ENCODE data around the gene OTUD4. TPM values are rescaled to one million over a fixed set of nuclear protein-coding genes. Genes with fewer than 3 reads are reported as not detected.

Gene OTUD4
- total and polyA plus RNA-seq, 4 donors = 5.3 to 27.5 (median 11.6) TPM

DNA sequence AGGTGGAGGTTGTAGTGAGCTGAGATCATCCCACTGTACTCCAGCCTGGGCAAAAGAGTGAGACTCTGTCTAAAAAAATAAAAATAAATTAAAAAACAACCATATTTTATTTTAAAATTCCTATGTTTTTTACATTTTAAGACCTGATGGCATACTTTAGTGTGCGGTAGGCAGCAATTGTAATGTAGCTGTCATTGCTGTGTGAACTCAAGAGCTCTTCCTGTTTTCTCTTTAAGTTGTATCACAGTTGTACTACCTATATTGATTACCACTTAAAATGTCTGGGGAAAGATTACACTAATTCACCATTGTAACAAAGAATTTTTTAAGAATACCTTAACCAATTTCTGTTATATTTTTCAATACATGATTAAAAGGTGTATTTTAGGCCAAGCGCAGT lies 55.0 kb downstream of the OTUD4 start:
- Histone ChIP-seq H3K9me3 (ENCODE audit: control insufficient read depth in 4 of 4, low read length in 3 of 4) (no peaks in the 10 kb centered on the region), H3K9ac (ENCODE audit: low read depth in 1 of 2, low read length in 2 of 2) (no peak overlapping the region), H3K4me3 (ENCODE audit: low read depth in 1 of 3, low read length in 3 of 3) (no peak overlapping the region), H3K4me1 (ENCODE audit: control insufficient read depth in 4 of 4, insufficient read depth in 4 of 4, low read length in 3 of 4) (no peaks in the 10 kb centered on the region), H3K27ac (ENCODE audit: low read depth in 1 of 2, low read length in 2 of 2) (no peak overlapping the region), H3K36me3 (ENCODE audit: control insufficient read depth in 4 of 4, insufficient read depth in 3 of 4, low read depth in 1 of 4, low read length in 3 of 4) (peaks cover 7 to 62% (median 49%) of the 10 kb centered on the region in 4 donors), H3K27me3 (ENCODE audit: control insufficient read depth in 4 of 4, insufficient read depth in 4 of 4, low read length in 3 of 4) (no peaks in the 10 kb centered on the region)
- DNase-seq (ENCODE audit: low spot score) = no peak
- TF ChIP-seq RAD21 (IDR thresholded peaks at IDR 0.05) (no peak), RXRA (IDR thresholded peaks at IDR 0.05) (no peak), HNF4G (IDR thresholded peaks at IDR 0.05) (no peak), NR2F2 (IDR thresholded peaks at IDR 0.05) (no peak), FOXA1 (IDR thresholded peaks at IDR 0.05) (no peak), SP1 (IDR thresholded peaks at IDR 0.05) (no peak)
- TF ChIP-seq, protein P1, sequence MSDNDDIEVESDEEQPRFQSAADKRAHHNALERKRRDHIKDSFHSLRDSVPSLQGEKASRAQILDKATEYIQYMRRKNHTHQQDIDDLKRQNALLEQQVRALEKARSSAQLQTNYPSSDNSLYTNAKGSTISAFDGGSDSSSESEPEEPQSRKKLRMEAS (IDR thresholded peaks at IDR 0.05) = no peak
- TF ChIP-seq, protein P2, sequence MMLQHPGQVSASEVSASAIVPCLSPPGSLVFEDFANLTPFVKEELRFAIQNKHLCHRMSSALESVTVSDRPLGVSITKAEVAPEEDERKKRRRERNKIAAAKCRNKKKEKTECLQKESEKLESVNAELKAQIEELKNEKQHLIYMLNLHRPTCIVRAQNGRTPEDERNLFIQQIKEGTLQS (IDR thresholded peaks at IDR 0.05) = no peak
- WGBS = 98% methylated on average over 2 of the region's 2 CpGs

DNA sequence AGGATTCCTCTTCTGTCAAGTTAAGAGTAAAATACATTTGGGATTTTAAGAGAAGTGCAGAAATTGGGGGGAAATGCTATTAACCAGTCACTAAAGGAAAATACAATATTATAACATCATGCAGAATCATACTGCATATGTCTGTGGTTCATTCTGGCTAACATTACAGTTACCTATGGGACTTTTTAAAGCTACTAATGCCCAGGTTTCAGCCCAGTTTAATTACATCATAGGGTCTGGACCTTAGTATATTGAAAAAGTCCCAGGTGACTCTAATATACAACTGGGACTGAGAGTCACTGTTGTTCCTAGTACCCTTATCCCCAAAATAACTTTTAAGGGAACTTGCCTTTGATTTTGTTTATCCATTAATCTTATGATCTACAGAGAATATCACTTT lies 72.3 kb downstream of the OTUD4 start:
- H3K9me3 ChIP-seq (ENCODE audit: control insufficient read depth in 4 of 4, low read length in 3 of 4) = no peaks in the 10 kb centered on the region
- no peak overlapping the region for H3K9ac ChIP-seq (ENCODE audit: low read depth in 1 of 2, low read length in 2 of 2)
- H3K4me3 ChIP-seq (ENCODE audit: low read depth in 1 of 3, low read length in 3 of 3) = no peak overlapping the region
- H3K27me3 ChIP-seq (ENCODE audit: control insufficient read depth in 4 of 4, insufficient read depth in 4 of 4, low read length in 3 of 4) = no peaks in the 10 kb centered on the region
- H3K27ac ChIP-seq (ENCODE audit: low read depth in 1 of 2, low read length in 2 of 2) = no peak overlapping the region
- DNase-seq (ENCODE audit: low spot score) = no peak
- no peak for TF ChIP-seq EGR1 (IDR thresholded peaks at IDR 0.05; ENCODE audit: low read depth in 2 of 2)
- no peak for TF ChIP-seq HNF4A (conservative IDR thresholded peaks at IDR 0.05)
- no peak for TF ChIP-seq YY1 (IDR thresholded peaks at IDR 0.05)
- TF ChIP-seq, protein P3, sequence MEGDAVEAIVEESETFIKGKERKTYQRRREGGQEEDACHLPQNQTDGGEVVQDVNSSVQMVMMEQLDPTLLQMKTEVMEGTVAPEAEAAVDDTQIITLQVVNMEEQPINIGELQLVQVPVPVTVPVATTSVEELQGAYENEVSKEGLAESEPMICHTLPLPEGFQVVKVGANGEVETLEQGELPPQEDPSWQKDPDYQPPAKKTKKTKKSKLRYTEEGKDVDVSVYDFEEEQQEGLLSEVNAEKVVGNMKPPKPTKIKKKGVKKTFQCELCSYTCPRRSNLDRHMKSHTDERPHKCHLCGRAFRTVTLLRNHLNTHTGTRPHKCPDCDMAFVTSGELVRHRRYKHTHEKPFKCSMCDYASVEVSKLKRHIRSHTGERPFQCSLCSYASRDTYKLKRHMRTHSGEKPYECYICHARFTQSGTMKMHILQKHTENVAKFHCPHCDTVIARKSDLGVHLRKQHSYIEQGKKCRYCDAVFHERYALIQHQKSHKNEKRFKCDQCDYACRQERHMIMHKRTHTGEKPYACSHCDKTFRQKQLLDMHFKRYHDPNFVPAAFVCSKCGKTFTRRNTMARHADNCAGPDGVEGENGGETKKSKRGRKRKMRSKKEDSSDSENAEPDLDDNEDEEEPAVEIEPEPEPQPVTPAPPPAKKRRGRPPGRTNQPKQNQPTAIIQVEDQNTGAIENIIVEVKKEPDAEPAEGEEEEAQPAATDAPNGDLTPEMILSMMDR (IDR thresholded peaks at IDR 0.05; ENCODE audit: low read depth, low read length, missing input control) = no peak
- TF ChIP-seq, protein P4, sequence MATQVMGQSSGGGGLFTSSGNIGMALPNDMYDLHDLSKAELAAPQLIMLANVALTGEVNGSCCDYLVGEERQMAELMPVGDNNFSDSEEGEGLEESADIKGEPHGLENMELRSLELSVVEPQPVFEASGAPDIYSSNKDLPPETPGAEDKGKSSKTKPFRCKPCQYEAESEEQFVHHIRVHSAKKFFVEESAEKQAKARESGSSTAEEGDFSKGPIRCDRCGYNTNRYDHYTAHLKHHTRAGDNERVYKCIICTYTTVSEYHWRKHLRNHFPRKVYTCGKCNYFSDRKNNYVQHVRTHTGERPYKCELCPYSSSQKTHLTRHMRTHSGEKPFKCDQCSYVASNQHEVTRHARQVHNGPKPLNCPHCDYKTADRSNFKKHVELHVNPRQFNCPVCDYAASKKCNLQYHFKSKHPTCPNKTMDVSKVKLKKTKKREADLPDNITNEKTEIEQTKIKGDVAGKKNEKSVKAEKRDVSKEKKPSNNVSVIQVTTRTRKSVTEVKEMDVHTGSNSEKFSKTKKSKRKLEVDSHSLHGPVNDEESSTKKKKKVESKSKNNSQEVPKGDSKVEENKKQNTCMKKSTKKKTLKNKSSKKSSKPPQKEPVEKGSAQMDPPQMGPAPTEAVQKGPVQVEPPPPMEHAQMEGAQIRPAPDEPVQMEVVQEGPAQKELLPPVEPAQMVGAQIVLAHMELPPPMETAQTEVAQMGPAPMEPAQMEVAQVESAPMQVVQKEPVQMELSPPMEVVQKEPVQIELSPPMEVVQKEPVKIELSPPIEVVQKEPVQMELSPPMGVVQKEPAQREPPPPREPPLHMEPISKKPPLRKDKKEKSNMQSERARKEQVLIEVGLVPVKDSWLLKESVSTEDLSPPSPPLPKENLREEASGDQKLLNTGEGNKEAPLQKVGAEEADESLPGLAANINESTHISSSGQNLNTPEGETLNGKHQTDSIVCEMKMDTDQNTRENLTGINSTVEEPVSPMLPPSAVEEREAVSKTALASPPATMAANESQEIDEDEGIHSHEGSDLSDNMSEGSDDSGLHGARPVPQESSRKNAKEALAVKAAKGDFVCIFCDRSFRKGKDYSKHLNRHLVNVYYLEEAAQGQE (IDR thresholded peaks at IDR 0.05) = no peak
- no peak for TF ChIP-seq RAD21 (IDR thresholded peaks at IDR 0.05)
- TF ChIP-seq, protein P2 (IDR thresholded peaks at IDR 0.05) = no peak
- no peak for TF ChIP-seq FOXA2 (IDR thresholded peaks at IDR 0.05)
- TF ChIP-seq, protein P5, sequence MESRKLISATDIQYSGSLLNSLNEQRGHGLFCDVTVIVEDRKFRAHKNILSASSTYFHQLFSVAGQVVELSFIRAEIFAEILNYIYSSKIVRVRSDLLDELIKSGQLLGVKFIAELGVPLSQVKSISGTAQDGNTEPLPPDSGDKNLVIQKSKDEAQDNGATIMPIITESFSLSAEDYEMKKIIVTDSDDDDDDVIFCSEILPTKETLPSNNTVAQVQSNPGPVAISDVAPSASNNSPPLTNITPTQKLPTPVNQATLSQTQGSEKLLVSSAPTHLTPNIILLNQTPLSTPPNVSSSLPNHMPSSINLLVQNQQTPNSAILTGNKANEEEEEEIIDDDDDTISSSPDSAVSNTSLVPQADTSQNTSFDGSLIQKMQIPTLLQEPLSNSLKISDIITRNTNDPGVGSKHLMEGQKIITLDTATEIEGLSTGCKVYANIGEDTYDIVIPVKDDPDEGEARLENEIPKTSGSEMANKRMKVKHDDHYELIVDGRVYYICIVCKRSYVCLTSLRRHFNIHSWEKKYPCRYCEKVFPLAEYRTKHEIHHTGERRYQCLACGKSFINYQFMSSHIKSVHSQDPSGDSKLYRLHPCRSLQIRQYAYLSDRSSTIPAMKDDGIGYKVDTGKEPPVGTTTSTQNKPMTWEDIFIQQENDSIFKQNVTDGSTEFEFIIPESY (IDR thresholded peaks at IDR 0.05) = no peak
- TF ChIP-seq, protein P1 (IDR thresholded peaks at IDR 0.05) = no peak
- TF ChIP-seq SP1 (IDR thresholded peaks at IDR 0.05) = no peak
- TF ChIP-seq HNF4G (IDR thresholded peaks at IDR 0.05) = no peak
- TF ChIP-seq FOXA1 (IDR thresholded peaks at IDR 0.05) = no peak
- H3K4me1 ChIP-seq (ENCODE audit: control insufficient read depth in 4 of 4, insufficient read depth in 4 of 4, low read length in 3 of 4) = no peaks in the 10 kb centered on the region
- peaks cover 5 to 70% (median 43%) of the 10 kb centered on the region in 4 donors for H3K36me3 ChIP-seq (ENCODE audit: control insufficient read depth in 4 of 4, insufficient read depth in 3 of 4, low read depth in 1 of 4, low read length in 3 of 4)
